ENCODE results near the gene MYLK. TPM values are rescaled to one million over a fixed set of nuclear protein-coding genes. Genes with fewer than 3 reads are reported as not detected.

Gene MYLK
- total and polyA plus RNA-seq, 2 of the 4 experiments (the other 2 are of a cell fraction): 299 to 484 TPM

DNA sequence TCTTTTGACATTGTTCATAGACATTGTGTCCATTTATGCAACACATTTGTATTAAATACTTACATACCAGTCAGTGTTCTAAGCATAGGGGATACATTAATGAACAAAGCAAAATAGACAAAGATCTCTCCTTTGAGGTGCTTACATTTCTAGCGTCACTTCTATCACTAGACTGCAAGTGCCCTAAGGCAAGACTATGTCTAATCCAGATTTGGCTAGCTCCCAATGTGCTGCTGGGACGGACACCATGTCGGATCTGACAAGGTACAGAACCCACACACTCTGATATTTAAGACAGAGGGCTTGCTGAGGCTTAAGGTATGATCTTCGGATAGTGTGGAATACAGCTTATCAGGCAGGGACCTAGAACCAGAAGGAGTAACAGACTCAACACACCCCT, 41.4 kb downstream of the MYLK start:
- H3K79me1 ChIP-seq (ENCODE audit: low read depth in 1 of 2, low read length in 2 of 2): peaks cover 16 to 39% of the 10 kb centered on the region in 2 experiments
- CTCF ChIA-PET: no interaction called here
- no peak overlapping the region for H3K4me2 ChIP-seq (ENCODE audit: low read depth, low read length)
- H4K8ac ChIP-seq (ENCODE audit: low read depth in 2 of 2, low read length in 2 of 2): peak overlapping the region in 1 of 2 experiments; percentile 25; a peak in 1 of 4 replicates
- WGBS, 2 experiments (ENCODE audit: extremely low coverage in 2 of 2, insufficient read length in 1 of 2): no CpG with 5 or more reads among the region's 4 CpGs
- H4K91ac ChIP-seq (ENCODE audit: insufficient read depth, low read depth, low read length): no peak overlapping the region
- dilution Hi-C loops (cut with HindIII; ENCODE audit: low sequenced_read_pairs, unreplicated experiment) (no loop called here), in situ Hi-C loops (cut with MboI; ENCODE audit: low sequenced_read_pairs) (no loop called here), intact Hi-C loops (cut with micrococcal nuclease) (no loop called here)
- H3K18ac ChIP-seq (ENCODE audit: low read depth, low read length): no peak overlapping the region
- H3K9ac ChIP-seq (ENCODE audit: low read depth, low read length): no peak overlapping the region
- H2BK5ac ChIP-seq (ENCODE audit: low read depth, low read length, poor library complexity, severe bottlenecking): peak overlapping the region; percentile 40
- H2BK20ac ChIP-seq (ENCODE audit: low read depth, low read length): 0 out of 2 replicates have a peak overlapping the region, but pooled peaks have one; percentile 21
- H4K20me1 ChIP-seq (ENCODE audit: insufficient read depth, low read length): peaks cover 9% of the 10 kb centered on the region; the same call in 1 of the 2 replicates
- no peak overlapping the region for H2AFZ ChIP-seq (replicated peaks; ENCODE audit: low read length, poor library complexity)
- no peak overlapping the region for H3K27ac ChIP-seq (ENCODE audit: insufficient read depth, low read length)
- H3K9me3 ChIP-seq (ENCODE audit: control insufficient read depth, insufficient read depth, low read length): peaks cover 17% of the 10 kb centered on the region
- POLR2A ChIA-PET (ENCODE audit: unreplicated experiment): no interaction called here
- H2AK9ac ChIP-seq (replicated peaks; ENCODE audit: low read depth, low read length, poor library complexity): no peak overlapping the region
- TF ChIP-seq MXI1 (IDR thresholded peaks at IDR 0.05; ENCODE audit: borderline replicate concordance, low read depth, low read length) (no peak), BHLHE40 (IDR thresholded peaks at IDR 0.05; ENCODE audit: low read depth, low read length) (no peak), CHD1 (IDR thresholded peaks at IDR 0.05; ENCODE audit: low read depth, low read length) (no peak), NFE2L2 (IDR thresholded peaks at IDR 0.05; ENCODE audit: low read depth, low read length) (no peak), CEBPB (IDR thresholded peaks at IDR 0.05; ENCODE audit: low read depth, low read length) (no peak), RAD21 (IDR thresholded peaks at IDR 0.05; ENCODE audit: low read length) (no peak), RCOR1 (IDR thresholded peaks at IDR 0.05; ENCODE audit: insufficient replicate concordance, low read length) (no peak), MAFK (IDR thresholded peaks at IDR 0.05; ENCODE audit: low read depth, low read length) (no peak), RFX5 (IDR thresholded peaks at IDR 0.05; ENCODE audit: low read depth, low read length) (no peak), POLR2A (IDR thresholded peaks at IDR 0.05; ENCODE audit: low read depth, low read length) (no peak), SMC3 (IDR thresholded peaks at IDR 0.05; ENCODE audit: low read depth, low read length) (no peak), MAZ (IDR thresholded peaks at IDR 0.05; ENCODE audit: borderline replicate concordance, low read depth, low read length) (no peak), FOS (IDR thresholded peaks at IDR 0.05; ENCODE audit: low read depth, low read length) (no peak)
- TF ChIP-seq, protein P1, sequence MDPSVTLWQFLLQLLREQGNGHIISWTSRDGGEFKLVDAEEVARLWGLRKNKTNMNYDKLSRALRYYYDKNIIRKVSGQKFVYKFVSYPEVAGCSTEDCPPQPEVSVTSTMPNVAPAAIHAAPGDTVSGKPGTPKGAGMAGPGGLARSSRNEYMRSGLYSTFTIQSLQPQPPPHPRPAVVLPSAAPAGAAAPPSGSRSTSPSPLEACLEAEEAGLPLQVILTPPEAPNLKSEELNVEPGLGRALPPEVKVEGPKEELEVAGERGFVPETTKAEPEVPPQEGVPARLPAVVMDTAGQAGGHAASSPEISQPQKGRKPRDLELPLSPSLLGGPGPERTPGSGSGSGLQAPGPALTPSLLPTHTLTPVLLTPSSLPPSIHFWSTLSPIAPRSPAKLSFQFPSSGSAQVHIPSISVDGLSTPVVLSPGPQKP (IDR thresholded peaks at IDR 0.05; ENCODE audit: borderline replicate concordance, low read depth, low read length): no peak
- TF ChIP-seq, protein P2, sequence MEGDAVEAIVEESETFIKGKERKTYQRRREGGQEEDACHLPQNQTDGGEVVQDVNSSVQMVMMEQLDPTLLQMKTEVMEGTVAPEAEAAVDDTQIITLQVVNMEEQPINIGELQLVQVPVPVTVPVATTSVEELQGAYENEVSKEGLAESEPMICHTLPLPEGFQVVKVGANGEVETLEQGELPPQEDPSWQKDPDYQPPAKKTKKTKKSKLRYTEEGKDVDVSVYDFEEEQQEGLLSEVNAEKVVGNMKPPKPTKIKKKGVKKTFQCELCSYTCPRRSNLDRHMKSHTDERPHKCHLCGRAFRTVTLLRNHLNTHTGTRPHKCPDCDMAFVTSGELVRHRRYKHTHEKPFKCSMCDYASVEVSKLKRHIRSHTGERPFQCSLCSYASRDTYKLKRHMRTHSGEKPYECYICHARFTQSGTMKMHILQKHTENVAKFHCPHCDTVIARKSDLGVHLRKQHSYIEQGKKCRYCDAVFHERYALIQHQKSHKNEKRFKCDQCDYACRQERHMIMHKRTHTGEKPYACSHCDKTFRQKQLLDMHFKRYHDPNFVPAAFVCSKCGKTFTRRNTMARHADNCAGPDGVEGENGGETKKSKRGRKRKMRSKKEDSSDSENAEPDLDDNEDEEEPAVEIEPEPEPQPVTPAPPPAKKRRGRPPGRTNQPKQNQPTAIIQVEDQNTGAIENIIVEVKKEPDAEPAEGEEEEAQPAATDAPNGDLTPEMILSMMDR (conservative IDR thresholded peaks at IDR 0.05; ENCODE audit: low read depth, low read length): no peak
- H3K4ac ChIP-seq (ENCODE audit: low read depth, low read length): 0 out of 2 replicates have a peak overlapping the region, but pooled peaks have one; percentile 24
- H4K5ac ChIP-seq (ENCODE audit: low read depth, low read length): peak overlapping the region; percentile 39; the same call in 1 of the 2 replicates
- H3K23ac ChIP-seq (ENCODE audit: low read depth, low read length): no peak overlapping the region
- H3K14ac ChIP-seq (replicated peaks; ENCODE audit: low read depth, low read length): no peak overlapping the region; the same call in 1 of the 2 replicates
- H3K56ac ChIP-seq (ENCODE audit: extremely low read depth, insufficient read depth, low read length): no peak overlapping the region
- peak overlapping the region; percentile 18; the same call in 1 of the 2 replicates for H2BK120ac ChIP-seq (ENCODE audit: low read depth, low read length)
- H2AK5ac ChIP-seq (ENCODE audit: low read depth, low read length): peak overlapping the region; percentile 21; the same call in 1 of the 2 replicates
- no peak for ATAC-seq (ENCODE audit: low read depth)
- H3K4me3 ChIP-seq (ENCODE audit: insufficient read depth, low read depth, low read length): no peak overlapping the region
- H3K4me1 ChIP-seq (ENCODE audit: control insufficient read depth, insufficient read depth, low read length): peaks cover 5% of the 10 kb centered on the region; the same call in 1 of the 2 replicates
- H3K36me3 ChIP-seq (ENCODE audit: control insufficient read depth, insufficient read depth, low read length): peaks cover 17% of the 10 kb centered on the region
- no peaks in the 10 kb centered on the region for H3K27me3 ChIP-seq (ENCODE audit: control insufficient read depth, insufficient read depth, low read length)
- H2BK15ac ChIP-seq (ENCODE audit: low read depth, low read length): peak overlapping the region; percentile 39; the same call in 1 of the 3 replicates
- no TSS peak for BruUV-seq (replicated peaks)
- peaks cover 6% of the 10 kb centered on the region; the same call in 1 of the 2 replicates for H3K9me1 ChIP-seq (ENCODE audit: insufficient read depth, low read length)
- DNase-seq: no peak

All from IMR-90 (cell line).